GM10847 (cell line): Measurements from ENCODE around the gene GNA15.

ENCODE experiments used
- POLR2A ChIP-seq: IDR thresholded peaks from 2 replicates; pipeline ENCODE4 v1.6.1; 2011; ENCODE audit not compliant: insufficient read length; ENCODE audit errors: extremely low read depth

Gene GNA15

DNA sequence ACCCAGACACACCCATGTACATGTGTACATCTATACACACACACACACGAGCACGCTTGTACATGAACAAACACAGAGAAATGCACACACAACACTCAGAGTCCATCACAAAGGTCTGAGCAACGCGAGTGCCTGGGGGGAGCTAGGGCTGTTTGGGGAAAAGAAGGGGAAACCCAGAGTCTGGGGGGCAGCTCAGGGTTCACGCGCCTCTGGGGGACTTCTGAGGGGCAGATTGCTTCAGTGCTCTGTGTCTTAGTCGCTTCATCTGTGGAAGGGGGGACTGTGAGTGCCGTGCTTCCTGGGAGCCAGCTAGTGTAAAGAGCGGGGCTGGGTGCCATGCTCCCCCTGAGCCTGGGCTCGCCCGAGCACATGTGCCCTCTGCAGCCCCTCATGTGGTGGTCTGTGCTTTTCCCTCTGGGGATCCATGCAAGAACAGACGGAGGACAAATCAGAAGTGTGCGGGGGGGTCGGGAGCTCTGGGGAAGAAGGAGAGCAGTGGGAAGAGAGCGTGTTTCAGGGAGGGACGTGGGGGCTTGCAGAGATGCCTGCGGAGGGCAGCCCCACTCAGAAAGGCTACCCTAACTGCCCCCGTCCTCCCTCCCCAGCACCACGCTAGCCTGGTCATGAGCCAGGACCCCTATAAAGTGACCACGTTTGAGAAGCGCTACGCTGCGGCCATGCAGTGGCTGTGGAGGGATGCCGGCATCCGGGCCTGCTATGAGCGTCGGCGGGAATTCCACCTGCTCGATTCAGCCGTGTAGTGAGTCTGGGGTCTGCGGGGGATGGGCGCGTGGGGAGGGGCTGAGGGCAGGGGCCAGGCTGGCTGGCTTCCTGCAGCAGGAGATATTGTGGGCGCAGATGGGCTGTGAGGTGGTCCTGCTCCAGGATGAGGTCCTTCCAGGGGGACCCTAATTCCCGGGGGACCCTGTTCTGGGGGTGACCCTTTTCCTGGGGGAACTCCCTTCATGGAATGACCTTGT lies 14.0 kb downstream of the GNA15 start:
- no peak for TF ChIP-seq POLR2A

DNA sequence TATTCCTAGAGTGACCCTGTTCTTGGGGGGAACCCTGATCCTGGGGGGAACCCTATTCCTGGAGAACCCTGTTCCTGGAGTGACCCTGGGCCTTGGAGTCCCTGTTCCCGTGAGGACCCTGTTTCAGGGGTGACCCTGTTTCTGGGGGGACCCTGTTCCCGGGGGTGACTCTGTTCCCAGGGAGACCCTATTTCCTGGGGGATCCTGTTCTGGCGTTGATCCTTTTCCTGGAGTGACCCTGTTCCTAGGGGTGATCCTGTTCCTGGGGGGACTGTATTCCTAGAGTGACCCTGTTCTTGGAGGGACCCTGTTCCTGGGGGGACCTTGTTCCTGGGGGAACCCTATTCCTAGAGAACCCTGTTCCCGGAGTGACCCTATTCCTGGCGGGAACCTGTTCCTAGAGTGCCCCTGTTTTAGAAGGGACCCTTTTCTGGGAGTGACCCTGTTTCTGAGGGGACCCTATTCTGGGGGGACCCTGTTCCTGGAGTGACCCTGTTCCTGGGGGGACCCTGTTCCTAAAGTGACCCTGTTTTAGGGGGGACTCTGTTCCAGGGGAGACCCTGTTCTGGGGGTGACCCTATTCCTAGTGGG lies 15.0 kb downstream of the GNA15 start:
- TF ChIP-seq POLR2A = no peak

DNA sequence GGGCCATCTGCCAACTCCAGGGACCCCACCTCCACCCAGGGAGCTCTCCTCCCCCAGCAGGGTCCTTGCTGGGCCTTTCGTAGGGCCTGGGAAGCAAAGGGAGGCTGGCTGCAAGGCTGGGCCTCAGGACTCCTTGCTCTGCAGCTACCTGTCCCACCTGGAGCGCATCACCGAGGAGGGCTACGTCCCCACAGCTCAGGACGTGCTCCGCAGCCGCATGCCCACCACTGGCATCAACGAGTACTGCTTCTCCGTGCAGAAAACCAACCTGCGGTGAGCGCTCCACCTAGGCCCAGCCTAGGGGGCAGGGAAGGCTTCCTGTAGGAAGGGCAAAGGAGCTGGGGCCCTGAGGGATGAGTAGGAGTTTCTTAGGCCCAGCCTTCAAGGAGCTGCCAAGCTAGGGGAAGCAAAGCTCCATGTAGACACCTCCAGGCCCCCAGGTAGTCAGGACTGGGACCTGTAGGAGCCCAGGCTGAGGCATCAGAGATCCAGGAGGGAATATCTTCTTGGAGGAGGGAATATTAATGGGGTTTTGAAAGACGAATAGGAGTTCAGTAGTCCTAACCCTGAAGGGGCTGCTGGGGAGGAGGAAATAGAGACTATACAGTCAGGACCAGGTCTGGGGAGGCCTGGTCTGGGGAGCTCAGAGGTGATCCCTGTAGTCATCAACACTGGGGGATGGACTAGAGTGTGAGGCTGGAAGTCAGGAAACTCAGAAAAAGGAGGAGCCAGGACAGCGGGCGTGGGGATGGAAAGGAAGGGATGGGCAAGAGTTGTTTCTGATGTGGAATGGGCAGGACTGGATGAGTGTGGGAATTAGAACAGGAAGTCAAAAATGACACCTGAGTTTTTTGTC lies 16.0 kb downstream of the GNA15 start:
- TF ChIP-seq POLR2A = no peak

DNA sequence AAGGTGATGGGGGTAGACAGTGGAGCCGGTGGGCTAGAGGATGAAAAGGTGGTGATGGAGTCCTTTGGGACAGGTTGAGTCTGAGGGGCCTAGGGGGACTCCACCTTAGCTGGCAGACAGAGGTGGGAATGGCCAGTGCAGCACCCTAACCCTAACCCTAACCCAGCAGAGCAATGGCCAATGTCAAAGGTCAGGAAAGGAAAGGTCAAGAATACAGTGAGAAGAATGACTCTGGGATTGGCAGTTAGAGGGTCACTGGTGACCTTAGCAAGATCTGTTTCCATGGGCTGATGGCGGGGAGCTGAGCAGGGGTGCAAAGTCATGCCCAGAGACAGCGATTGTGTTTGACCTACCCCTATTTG lies 16.6 kb downstream of the GNA15 start:
- no peak for TF ChIP-seq POLR2A

DNA sequence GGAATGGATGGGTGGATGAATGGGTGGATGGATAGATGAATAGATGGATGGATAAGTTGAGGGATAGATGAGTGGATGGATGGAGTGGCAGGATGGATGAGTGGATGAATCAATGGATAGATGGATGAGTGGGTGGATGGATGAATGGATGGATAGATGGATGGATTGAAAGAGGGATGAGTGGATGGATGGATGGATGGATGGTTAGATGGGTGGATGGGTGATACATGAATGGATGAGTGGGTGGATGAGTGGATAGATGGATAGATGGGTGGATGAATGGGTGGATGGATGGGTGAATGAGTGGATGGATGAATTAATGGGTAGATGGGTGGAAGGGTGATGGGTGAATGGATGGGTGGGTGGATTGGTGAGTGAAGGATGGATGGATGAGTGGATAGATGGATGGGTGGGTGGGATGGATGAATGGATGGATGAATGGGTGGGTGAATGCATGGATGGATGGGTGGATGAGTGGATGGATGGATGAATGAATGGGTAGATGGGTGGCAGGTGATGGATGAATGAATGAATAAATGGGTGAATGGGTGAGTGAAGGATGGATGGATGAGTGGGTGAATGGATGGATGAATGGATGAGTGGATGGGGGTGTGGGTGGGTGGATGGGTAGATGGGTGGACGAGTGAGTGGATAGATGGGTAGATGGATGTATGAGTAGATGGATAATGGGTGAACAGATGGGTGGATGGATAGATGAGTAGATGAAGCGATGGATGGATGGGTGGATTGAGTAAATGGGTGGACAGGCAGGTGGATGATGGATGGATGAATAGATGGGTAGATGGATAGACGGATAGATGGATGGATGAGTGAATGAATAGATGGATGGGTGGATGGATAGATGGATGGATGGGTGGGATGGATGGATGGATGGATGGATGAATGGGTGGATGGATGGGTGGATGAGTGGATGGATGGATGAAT lies 17.7 kb downstream of the GNA15 start:
- TF ChIP-seq POLR2A = no peak

DNA sequence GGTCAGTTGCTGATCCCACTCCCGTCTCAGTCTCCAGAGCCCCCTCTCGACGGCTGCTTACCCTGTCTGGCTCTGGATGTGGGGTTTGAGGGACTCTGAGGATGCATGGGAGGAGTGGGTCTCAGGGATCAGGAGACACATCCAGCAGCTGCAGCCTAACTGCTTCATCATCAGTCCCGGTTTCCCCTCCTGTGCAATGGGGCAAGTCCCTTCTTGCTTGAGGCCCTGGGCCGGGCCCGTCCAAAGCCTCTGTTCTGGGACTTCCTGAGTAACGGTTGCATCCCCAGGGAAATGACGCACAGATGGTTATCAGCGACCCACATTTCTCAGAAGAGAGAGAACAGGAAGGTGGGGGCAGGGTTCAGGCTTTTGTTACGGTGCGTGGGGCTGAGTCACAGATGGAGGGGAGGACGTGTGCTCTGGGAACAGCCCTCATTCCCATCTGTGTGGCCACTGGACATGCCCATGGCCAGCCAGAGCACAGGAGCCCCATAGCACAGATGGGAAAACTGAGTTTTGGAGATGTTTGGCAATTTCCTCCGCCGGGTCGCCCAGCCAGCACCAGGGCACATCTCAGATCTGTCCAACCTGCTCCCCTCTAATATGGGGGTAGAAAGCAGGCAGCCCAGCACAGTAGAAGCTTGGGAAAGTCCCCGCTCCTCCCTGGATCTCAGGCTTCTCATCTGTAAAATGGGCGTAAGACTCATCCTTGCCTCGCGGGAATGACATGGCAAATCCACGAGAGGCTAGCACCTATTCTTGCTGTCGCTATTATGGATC lies 19.3 kb downstream of the GNA15 start:
- TF ChIP-seq POLR2A = peak; percentile 20

DNA sequence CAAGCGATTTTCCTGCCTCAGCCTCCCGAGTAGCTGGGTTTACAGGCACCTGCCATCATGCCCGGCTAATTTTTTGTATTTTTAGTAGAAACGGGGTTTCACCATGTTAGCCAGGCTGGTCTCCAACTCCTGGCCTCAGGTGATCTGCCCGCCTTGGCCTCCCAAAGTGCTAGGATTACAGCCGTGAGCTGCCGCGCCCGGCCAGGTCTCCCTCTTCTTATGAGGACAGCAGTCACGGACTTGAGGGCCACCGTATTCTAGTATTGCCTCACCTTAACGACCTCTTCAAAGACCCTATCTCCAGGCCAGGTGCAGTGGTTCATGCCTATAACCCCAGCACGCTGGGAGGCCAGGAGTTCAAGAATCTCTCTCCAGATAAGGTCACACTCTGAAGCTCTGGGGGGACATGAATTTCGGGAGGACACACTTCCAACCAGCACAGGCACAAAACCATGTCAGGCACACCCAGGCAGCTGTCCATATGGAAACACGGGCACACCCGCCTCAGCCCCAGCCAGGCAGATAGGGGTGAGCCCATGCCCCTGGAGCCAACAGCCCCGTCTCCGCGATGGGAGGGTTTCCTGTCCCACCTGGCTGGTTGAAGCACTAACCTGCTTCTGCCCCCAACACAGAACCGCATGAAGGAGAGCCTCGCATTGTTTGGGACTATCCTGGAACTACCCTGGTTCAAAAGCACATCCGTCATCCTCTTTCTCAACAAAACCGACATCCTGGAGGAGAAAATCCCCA lies 21.4 kb downstream of the GNA15 start:
- no peak for TF ChIP-seq POLR2A

DNA sequence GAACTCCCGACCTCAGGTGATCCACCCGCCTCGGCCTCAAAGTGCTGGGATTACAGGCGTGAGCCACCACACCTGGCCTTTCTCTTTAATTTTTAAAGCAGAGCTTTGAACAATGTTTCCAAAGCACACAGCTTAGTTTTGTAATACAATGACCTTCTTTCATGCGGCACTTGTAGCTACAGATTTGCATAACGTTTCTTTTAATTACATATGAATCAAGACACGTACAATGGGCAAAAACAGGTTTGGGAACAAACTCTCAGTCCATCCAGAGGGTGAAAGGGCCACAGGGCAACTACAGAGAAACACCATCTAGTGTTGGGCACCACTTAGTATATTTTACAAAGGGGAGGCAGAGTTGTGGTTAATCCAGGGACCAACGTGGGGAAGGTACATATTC lies 23.7 kb downstream of the GNA15 start:
- TF ChIP-seq POLR2A = no peak

DNA sequence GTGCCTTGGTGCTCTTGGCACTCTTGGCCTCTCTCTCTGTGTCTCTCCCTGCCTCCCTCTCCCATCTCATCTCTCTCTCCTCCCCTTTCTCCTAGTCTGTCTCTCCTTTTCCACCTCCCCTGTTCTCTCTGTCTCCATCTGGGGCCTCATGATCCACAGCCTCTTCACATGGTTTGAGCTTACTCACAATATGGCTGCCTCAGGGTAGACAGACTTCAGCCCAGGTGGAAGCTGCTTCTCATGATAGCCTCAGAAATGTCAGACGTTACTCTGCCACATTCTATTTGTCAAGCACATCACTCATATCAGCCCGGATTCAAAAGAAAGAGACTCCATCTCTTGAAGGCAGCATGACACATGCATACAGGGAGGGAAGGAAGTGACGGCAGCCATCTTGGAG lies 24.4 kb downstream of the GNA15 start:
- no peak for TF ChIP-seq POLR2A

DNA sequence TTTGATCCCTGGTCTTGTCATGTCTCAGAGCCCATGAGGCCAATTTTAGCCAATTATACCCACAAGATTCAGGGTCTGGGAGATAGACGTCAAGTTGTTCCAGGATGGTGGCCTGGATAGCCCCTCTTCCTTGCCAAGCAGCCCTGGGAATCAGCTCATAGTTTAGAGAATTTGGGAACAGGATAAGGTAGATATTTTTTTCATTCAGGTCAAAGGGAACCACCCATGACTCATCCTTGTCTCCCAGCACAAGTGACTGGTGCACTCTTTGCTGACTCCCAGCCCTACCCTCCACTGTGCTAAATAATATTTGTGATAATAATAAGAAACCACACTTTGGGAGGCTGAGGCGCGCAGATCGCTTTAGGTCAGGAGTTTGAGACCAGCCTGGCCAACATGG lies 25.6 kb downstream of the GNA15 start:
- TF ChIP-seq POLR2A = no peak

DNA sequence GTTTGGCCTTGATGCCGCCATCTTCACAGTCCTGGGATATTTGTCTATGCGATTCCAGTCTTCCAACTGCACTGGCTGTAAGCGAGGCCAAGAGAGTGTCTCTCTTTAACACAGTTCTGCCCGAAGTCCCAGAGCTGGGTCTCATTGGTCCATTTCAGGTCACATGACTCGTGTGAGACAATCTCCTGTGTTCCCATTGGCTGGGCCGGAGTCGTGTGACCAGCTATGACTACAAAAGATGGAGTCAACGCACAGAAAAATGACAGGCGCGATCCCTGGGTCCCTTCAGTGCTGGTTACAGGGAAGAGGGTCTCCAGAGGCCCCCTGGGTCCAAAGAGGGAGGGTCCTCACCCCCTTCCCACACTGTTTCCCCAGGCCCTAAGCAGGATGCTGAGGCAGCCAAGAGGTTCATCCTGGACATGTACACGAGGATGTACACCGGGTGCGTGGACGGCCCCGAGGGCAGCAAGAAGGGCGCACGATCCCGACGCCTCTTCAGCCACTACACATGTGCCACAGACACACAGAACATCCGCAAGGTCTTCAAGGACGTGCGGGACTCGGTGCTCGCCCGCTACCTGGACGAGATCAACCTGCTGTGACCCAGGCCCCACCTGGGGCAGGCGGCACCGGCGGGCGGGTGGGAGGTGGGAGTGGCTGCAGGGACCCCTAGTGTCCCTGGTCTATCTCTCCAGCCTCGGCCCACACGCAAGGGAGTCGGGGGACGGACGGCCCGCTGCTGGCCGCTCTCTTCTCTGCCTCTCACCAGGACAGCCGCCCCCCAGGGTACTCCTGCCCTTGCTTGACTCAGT lies 26.8 kb downstream of the GNA15 start:
- TF ChIP-seq POLR2A = no peak

DNA sequence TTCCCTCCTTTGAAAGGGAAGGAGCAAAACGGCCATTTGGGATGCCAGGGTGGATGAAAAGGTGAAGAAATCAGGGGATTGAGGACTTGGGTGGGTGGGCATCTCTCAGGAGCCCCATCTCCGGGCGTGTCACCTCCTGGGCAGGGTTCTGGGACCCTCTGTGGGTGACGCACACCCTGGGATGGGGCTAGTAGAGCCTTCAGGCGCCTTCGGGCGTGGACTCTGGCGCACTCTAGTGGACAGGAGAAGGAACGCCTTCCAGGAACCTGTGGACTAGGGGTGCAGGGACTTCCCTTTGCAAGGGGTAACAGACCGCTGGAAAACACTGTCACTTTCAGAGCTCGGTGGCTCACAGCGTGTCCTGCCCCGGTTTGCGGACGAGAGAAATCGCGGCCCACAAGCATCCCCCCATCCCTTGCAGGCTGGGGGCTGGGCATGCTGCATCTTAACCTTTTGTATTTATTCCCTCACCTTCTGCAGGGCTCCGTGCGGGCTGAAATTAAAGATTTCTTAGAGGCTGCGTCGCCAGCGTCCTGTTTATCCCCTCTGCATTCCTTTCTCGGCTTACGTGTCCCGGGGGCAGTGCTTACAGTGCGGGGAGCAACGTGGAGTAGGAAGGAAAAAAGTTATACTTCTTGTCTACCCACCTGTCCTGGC lies 27.5 kb downstream of the GNA15 start:
- TF ChIP-seq POLR2A = no peak
